LoVo (cell line): ENCODE measurements around the gene CFAP91.
A peak's percentile ranks its signal among the peaks of the same experiment; 100 is the strongest.

ENCODE experiments used
- DNase-seq: peaks from one replicate; pipeline ENCODE4 v3.0.0-alpha.2; 2016; ENCODE audit warnings: low spot score

The CFAP91 gene

GRCh38 chr3:119702530-119703527, at the start of gene CFAP91:
TSS of gene CFAP91 (plus strand) at chr3:119703022. CDS start at chr3:119703099, 77 bp downstream.
- DNase-seq: no peak

DNA sequence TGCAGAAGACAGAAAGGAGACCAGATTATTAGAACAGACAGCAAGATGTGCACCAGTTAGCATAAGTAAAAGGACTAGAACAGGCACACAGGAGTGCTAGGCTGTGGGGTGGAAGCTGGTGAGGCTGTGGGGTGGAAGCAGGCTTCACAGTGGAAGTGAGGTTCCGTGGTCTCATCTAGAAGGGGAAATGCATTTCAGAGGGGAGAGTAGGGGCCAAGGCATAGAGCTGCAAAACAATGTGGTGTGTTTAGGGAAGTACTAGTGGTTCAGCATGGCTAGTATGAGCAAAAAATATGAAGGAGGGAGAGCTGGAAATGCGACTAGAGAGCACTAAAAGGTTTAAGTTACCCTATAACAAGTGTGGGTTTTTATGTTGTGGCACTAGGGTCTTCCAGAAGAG, 48.9 kb upstream of the CFAP91 start:
- no peak for DNase-seq

DNA sequence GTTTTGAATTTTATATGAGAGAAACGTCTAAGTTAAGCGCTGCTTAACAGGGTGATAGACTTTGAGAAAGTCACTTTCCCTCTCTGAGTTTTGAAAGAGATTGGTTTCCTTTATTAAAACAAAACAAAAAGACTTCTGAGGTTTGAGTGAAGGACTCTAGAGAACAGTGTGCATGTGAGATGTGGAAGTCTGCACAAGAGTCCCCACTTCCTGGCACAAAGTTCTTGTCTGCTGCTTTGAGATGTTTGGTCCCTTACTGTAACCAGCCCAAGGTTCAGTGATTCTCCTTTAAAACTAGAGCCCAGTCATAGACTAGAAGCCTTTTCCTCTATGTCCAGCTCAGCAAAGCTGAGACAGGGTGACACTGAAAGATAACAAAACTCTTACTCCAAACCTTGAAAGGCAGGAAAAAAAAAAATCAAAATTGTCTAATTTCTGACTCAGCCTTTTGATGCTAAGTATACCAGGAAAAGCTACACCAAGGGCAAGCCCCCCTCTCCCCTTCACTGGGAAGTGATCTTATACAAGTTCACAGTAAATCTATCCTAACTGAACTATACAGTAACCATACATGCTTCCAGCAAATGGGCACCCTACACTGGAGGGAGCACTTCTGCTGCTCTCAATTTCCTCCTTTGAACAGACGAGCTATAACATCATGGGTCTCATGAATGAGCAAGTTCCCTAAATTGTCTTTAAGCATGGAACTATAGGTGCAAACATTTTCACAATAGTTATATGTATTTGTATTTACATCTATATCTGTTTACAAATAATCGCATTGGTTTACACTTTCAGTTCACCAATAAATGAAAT, 44.7 kb upstream of the CFAP91 start:
- DNase-seq: no peak

- DNase-seq: no peak
These were observed 43.8 kb upstream of the CFAP91 start for GRCh38 chr3:119658994-119659393.

- DNase-seq: no peak
These were observed 43.1 kb upstream of the CFAP91 start for GRCh38 chr3:119659606-119660291.

DNA sequence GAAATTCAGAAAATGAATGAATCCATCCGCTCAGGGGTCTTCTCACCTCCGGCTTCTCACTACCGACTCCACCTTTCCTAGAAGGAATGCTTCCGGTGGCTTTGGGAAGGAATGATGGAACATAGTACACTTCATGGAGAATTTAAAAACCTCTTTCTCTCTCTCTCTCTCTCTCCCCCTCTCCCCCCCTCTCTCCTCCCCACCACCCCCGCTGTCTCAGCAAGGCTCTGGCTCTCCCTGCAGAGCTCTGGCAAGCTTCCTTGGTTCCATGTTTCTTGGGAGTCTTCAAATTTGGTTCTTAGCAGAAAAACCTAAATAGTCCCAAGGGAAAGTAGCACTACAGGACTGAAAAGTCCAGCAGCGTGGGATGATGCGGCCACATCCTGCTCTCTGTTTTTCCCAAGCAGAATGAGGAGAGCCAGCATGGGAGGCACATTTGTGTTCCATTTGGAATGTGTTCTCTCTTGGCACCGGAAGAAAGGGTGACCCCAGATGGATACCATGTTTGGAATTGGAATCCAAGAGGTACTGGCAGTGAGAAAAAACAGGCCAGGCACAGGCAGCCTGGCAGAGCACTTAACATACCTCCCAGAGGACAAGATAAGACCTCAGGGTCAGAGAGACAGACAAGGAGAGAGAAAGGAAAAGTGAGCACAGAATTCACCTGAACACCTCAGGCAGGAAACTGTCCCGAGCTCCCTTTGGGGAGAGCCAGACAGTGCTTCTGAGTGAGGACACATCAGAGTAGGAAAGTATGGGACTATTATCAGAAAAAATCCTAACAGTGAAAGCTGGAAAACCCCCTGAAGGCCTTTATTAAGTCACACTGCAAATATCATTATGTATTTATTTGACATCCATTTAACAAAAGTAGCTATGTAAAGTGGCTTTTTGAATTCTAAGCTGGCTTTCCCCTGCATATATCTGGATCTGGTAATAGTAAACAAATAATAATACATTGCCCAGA, 42.1 kb upstream of the CFAP91 start, which contains the start of gene POPDC2:
POPDC2 (minus strand) TSS at position 116 of the 967 bp plus-strand sequence. CDS start 166 bp downstream, outside the sequence.
- no peak for DNase-seq

GRCh38 chr3:119662604-119663373, 40.0 kb upstream of the CFAP91 start:
- no peak for DNase-seq

- no peak for DNase-seq
These were observed 38.9 kb upstream of the CFAP91 start for GRCh38 chr3:119663885-119664284.

DNA sequence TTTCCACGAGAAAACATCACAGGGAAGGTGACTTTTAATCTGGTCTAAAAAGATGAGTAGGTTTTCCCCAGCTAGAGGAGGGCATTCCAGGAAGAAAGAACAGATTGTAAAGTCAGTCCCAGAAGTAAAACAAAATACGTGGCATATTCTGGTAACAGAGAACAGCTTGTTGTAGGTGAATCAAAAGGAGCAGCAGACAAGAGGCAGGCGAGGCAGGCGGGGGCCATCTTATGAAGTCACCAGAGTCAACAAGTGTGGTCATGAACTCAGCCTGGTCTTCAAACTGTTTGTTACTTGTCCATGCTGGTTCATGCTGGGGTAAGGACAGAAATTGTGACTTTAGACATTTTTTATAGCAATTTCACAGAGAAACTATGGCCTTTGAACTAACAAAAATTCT, 38.5 kb upstream of the CFAP91 start:
- DNase-seq: no peak

DNA sequence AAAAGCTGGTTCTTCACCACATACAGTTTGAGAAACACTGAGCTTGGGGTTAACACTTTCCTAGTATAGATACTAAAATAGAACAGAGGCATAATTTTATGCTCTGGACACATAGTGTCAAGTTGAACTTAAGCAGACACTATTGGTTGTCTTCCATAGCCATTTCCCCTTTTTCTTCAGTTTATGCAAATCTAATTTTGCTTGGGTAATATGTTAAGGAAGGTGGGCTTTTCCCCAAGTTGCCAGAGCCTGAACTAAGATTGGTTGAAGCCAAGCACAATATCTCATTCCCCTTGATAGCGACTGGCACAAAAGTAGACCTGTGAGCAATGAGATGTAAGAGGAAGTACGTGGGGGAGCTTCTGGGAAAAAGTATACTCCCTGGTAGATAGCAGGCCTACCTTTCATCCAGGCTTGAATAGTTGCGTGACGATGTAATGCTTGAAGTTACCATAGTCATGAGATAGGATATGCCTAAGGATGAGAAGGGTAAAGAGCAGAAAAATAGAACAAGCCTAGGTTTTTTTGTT, 37.9 kb upstream of the CFAP91 start:
- DNase-seq: no peak

DNA sequence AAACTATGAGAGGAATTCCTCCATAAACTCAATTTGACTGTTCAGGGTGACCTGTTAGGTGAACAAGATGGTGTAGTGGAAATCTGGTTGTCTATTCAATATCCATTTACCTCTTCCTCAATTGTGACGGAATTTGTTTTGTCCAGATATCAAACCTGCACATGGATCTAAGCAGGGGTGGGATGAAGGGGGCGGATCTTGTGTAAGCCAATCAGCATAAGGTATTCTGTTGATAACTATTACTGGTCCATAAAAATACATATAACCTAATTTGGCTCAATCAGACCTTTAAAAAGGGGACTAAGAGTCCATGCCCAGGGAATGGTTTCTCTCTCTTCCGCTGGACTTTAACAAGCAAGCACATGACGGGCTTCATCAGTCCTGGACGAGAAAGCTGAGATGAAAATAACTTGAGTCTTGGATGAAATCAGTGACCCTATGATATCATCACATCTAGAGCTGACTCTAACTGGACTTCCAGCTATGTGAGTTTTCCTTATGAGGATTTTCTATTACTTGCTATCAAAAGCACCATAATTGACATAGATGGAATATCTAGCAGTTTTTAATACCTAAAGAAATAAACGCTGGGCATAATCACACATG, 36.8 kb upstream of the CFAP91 start:
- no peak for DNase-seq

DNA sequence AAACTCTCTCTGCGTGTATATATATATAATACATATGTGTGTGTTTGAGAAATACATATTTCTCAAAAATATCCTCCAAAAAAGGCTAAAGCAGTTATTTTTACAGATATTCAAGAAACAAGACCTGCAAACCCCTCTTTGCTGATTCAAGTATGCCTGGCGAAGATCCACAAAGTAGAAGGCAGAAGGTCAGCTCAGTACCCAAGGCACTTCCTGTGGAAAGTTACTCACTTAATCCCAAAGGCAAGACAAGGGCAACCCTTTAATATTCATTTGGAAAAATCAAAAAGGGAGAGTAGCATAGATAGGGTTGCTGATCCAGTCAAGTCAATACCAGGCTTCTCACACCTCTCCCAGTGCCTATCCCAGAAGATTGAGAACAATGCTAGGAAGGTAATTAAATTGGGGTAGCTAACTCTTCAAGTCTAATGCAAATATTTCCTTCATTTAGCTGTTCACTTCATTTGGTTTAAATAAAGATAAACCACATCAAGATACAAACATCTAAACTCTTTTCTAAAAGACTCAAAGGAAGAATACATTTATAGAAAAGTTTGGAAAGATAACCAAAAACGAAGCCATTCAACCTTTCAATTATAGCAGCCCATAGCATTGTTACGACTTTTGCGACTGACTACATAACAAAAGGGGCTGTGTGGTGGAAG, 32.8 kb upstream of the CFAP91 start:
- no peak for DNase-seq

- DNase-seq: no peak
These were observed 30.0 kb upstream of the CFAP91 start for GRCh38 chr3:119672776-119673175.

GRCh38 chr3:119673875-119674274, 28.9 kb upstream of the CFAP91 start:
- DNase-seq: no peak

DNA sequence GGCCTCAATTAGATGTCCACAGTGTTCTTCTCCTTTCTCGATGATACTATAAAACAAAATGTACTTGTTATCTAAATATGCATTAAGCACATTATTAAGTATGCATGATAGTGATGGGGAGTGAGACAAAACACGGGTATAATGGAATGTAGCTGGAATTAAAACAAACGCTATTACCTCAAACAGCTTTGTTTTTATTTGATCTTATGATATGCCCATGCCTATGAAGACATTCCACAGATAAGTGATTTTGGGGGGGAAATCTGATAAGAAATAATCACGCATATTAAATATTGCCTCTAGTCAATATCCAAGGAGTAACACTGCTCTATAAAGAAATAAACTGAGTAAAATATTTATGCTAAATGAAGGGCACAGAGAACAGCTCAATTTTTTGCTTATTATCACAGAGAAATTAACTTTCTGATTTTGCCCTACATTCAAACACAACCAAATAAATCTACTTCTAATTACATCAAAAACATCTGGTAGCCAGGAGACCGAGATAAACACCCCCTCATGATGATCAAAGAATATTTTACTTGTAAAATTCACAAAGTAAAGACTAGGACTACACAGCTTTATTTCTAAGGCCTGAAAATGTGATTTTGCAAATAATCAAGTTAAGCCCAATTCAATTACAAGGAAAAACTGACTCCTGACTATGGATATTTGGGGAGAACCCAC, 27.5 kb upstream of the CFAP91 start:
- DNase-seq: no peak

DNA sequence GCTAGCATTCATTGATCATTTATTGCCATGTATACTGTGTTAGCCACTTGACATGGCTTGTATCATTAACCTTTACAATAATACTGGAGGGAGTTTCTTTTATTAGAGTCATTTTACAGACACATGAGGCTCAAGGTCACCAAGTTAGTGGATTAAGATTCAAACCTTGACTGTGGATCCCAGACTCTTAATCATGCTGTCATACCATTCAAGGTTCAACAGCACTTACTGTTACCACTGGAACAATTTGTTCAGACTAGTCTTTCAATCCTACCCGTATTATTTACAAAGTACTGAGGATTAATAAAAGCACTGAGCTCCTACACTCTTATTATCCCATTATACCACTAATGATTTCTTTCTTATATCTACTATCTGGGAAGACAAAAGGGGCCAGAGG, 26.8 kb upstream of the CFAP91 start:
- DNase-seq: no peak

DNA sequence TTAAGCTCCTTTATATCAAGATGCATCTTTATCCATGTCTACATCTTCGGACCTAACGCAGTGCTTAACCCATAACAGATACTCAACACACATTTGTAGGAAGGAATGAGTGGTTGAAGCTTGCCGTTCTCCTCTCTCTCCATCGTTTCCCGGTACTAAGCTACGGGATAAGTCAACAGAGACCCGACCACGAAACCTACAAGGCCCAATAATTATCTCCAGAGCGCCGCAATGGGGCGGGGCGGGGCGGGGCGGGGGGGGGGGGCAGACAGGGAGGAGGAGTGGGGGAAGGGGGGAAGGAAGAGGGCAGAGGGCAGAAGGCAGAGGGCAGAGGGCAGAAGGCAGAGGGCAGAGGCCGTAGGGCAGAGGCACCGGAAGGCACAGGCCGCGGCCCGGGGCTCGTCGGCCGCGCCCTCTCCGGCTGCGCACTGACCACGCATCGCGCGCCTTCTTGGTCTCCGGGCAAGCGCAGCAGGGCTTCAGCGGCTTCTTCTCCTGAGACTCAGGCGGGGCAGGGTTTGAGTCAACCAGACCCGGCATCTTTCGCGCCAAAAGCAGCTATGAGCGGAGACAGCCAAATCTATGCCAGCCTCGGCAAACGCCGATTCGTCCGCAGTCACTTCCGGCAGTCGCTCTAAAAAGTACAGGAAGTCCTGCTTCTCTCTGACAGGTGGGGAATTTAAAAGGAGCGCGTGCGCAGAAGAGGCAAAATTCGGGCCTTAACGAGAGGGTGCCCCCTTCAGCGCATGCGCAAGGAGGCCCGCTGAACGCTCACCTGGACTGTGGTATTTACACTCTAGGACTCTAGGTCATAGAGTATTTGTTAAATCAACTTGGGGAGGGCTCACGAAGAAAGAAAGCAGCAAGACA, 25.8 kb upstream of the CFAP91 start, which contains the start of gene COX17:
COX17 (minus strand) TSS at position 636 of the 870 bp plus-strand sequence; CDS start at position 540, 96 bp downstream.
- peak; percentile 96 for DNase-seq
